ENCODE measurements around the gene PTPRM.

Gene PTPRM

DNA sequence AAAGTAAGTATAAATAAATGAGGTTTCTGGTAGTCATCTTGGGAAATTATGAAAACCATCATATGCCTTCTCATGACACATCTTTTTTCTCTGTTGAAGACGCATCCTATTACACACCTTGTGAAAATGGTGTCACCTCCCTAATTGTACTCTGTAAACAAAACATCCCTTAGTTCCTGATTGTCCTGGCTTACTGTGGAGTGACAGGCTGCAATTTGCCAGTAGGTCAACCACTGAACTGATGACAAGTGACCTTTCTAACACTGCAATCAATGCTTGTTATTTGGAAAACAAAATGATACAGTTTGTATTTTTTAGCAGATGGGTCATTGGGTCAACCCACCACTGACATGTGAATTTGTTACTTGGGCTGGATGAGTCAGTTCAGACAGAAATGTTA, 219.5 kb downstream of the PTPRM start:
- TF ChIP-seq POLR2A (IDR thresholded peaks at IDR 0.05; ENCODE audit: low read depth, low read length): no peak
- no peak for FAIRE-seq
- DNase-seq (ENCODE audit: insufficient read length, low spot score): no peak

DNA sequence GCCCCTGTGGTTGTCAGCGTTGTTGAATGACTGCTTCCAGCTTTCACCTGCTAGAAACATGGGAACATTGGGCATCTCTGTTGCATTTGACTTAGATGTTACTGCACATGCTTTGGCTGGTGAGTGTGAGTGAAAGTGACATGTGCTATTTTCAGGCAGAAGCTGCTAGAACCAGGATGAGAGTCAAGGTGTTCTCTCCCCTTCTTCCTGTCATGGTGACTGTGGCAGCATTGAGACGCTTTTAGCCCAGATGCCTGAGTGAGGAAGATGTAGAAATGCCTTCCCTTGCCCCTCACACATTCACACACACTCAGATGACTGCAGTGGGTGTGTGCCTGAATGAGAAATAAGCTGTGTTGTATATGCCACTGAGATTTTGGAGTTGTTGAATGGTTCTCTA, 220.2 kb downstream of the PTPRM start:
- DNase-seq (ENCODE audit: insufficient read length, low spot score) (no peak), FAIRE-seq (peak; percentile 27)

DNA sequence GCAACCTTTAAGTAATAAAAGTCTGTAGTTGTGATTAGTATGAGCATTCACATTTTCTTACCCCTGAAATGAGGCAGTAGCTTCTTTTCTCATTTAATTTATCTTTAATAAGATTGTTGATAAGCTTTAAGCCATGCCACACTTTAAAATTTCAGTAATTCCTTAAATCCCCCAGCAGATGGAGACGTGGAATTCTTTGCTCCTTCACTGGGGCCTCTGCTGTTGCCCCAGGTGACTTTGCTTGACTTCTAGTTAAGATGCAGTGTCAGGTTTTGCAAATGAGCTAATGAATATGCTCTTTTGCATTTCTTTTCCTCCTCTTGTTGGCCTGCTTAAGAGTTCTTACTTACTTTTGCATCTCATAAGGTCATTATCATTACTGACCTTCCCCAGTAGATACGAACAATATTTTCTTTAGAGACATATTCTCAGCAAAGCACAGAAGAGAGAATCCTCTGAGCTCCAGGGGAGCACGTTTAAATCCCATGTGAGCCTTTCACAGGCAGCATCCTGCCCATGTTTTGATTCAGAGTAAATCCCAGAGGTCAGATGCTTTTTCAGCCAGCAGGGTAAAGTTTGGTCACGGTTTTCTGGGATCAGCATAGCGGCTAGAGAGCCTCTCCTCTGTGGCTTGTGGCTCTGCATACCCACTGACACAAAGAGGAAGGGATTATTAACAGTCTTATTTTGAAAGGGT, 222.9 kb downstream of the PTPRM start:
- TF ChIP-seq POLR2A (IDR thresholded peaks at IDR 0.05; ENCODE audit: low read depth, low read length): no peak
- FAIRE-seq: peak; percentile 85
- DNase-seq (ENCODE audit: insufficient read length, low spot score): peak; percentile 13

More for the DNA sequence above, 220.2 kb downstream of the PTPRM start:
- no peak for TF ChIP-seq POLR2A (IDR thresholded peaks at IDR 0.05; ENCODE audit: low read depth, low read length)

DNA sequence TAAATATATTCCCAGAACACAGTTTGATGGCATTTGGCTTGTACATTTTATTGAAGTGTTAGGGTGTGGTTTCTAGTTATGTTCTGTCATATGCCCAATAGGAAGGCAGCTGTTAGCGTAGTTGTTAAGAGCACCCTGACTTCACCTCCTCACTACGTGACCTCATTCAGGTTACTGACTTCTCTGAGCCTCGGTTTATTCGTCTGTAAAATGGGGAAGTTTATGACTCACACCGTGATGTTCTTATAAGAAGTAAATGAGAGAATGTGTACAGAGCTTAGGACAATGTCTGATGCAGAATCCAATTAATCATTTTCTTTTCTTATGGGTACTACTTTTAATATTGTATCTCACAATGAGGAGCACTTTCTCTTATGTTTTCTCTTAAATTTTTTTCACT, 226.0 kb downstream of the PTPRM start:
- DNase-seq (ENCODE audit: insufficient read length, low spot score) (no peak), FAIRE-seq (no peak)
- TF ChIP-seq POLR2A (IDR thresholded peaks at IDR 0.05; ENCODE audit: low read depth, low read length): no peak

DNA sequence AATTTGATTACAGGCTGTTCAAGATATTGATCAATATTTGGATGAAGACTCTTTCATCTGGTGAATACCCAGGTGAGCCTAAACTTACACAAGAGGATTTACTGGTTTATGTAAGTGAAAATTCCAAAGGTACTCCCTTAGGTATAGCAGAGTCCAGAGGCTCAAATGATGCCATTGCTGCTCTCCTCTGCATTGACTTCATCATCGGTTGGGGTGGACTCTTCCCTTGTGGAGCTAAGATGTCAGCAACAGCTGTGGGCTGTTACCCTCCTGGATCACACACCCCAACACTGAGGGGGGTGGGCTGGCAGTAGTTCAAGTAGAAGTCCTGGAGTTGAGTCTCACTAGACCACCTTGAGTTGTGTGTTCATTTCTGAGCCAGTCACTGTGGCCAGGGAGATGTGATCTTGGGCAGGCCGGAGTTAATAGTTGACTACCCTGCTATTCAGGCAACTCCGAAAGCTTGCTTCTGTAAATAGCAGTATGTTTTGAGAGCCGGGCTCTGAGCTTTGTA, 236.9 kb downstream of the PTPRM start:
- FAIRE-seq (no peak), DNase-seq (ENCODE audit: insufficient read length, low spot score) (no peak)
- TF ChIP-seq POLR2A (IDR thresholded peaks at IDR 0.05; ENCODE audit: low read depth, low read length): no peak

DNA sequence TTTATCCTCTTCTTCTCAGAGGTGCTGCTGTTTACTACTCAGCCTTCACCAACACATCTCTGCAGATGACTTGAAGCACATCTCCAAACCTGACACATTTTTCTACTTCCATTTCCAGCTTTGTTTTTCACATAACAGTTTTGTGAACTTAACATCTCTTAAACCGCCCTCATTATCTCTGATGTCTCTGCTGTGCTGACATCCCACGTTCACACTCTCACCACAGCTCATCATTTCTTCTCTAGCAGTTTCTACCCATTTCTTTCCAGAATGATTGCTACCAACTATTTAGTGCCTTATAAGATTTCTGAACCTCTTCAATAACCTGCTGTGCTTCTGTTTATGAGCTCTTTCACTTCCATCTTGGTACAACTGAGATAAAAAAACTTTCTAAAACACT, 238.0 kb downstream of the PTPRM start:
- no peak for TF ChIP-seq POLR2A (IDR thresholded peaks at IDR 0.05; ENCODE audit: low read depth, low read length)
- FAIRE-seq (no peak), DNase-seq (ENCODE audit: insufficient read length, low spot score) (no peak)

DNA sequence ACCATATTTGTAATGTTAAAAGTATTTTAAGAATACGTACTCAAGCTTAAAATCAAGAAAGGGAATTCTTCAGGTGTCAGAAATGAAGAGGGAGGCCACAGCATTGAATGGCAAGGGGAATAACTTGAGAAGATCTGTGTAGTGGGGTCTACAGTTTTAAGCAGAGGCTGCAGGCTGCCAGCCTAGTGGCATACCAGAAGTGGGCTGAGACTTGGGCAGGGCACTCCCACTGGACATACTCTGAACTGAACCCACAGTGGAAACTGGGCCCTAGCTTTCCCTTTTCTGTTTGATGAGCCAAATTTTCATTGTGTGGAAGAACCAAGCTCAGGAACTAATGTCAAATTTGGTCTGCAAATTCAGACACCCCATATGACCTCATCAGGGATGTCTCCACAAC, 238.8 kb downstream of the PTPRM start:
- TF ChIP-seq POLR2A (IDR thresholded peaks at IDR 0.05; ENCODE audit: low read depth, low read length): no peak
- DNase-seq (ENCODE audit: insufficient read length, low spot score) (no peak), FAIRE-seq (no peak)

DNA sequence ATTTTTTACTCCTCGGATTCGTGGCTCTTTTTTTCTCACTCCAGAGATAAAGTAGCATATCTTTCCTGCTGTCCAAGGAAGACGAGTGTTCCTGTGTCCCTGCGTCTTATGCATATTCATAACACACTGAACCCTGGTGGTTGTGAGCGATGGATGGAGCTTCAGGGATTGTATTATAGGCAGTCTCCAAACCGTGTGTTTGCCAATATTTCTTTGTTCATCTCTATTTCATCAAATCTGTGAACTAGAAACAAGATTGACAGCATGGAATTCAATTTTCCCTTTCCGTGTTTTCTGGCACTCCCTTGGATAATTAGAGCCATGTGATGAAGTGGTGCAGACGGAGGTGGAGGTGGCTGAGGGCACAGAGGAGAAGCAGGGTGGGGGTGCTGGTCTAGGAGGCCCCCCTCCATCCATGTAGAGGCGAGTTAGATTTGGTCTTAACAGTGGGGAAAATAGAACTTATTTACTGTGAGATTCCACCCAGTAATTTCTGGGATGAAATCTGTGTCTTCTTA, 240.9 kb downstream of the PTPRM start:
- DNase-seq (ENCODE audit: insufficient read length, low spot score): no peak
- no peak for TF ChIP-seq POLR2A (IDR thresholded peaks at IDR 0.05; ENCODE audit: low read depth, low read length)
- no peak for FAIRE-seq

DNA sequence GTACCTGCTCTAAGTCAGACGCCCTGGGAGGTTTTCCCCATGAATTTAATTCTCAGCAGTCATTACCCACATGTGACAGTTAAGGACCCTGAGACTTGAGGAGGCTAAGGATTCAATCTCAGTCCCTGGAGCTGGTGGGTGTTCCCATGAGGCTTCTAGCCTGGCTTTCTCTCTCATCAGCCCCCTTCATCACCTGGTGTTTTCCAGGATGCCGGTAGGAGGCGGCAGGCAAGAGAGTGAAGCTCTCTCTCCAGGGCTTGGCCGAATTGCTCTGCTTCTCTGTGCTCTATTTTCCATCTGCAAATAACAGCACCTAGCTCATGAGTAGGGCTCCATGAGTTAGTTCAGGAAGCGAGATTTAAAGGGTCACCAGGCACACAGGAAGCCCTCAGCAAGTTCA, 241.9 kb downstream of the PTPRM start:
- TF ChIP-seq POLR2A (IDR thresholded peaks at IDR 0.05; ENCODE audit: low read depth, low read length): no peak
- FAIRE-seq (no peak), DNase-seq (ENCODE audit: insufficient read length, low spot score) (no peak)

DNA sequence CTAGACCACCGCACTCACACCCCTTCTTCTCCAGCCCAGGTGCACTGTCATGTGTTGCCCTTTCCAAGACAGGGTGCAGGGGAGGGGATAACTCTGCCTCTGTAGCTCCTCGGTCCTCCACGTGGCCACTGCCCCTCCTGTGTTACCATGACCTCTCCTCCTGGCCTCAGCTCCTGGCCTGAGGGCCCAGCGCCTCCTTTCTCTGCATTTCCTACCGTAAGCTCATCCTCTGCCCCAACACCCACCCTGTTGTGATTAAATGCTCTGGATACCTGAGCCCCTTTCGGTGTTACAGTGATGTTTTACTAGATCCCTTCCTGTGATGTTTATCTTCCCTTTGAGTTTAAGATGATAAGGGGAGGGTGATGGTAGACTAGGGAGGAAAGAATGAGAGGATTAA, 242.3 kb downstream of the PTPRM start:
- no peak for DNase-seq (ENCODE audit: insufficient read length, low spot score)

DNA sequence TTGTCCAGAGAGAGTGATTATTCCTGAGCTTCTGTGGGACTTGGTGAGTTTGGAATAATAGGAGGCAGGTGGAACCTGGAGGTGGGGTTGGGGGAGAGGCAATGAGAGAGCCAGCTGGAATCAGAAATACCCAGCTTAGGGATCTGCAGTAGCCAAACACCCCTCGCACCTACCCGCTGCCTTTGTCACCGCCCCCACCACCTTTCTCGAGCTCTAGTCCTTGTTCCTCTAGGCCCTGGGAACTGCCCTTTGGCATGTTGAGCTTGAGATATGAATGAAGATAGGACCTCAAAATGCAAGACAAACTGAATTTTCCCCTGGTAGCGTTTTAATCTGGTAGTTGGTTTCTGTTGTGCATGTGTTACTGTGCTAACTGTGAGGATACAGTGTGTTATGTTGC, 242.9 kb downstream of the PTPRM start:
- TF ChIP-seq POLR2A (IDR thresholded peaks at IDR 0.05; ENCODE audit: low read depth, low read length): no peak
- FAIRE-seq (no peak), DNase-seq (ENCODE audit: insufficient read length, low spot score) (no peak)

More for the DNA sequence above, 242.3 kb downstream of the PTPRM start:
- FAIRE-seq: no peak
- no peak for TF ChIP-seq POLR2A (IDR thresholded peaks at IDR 0.05; ENCODE audit: low read depth, low read length)

DNA sequence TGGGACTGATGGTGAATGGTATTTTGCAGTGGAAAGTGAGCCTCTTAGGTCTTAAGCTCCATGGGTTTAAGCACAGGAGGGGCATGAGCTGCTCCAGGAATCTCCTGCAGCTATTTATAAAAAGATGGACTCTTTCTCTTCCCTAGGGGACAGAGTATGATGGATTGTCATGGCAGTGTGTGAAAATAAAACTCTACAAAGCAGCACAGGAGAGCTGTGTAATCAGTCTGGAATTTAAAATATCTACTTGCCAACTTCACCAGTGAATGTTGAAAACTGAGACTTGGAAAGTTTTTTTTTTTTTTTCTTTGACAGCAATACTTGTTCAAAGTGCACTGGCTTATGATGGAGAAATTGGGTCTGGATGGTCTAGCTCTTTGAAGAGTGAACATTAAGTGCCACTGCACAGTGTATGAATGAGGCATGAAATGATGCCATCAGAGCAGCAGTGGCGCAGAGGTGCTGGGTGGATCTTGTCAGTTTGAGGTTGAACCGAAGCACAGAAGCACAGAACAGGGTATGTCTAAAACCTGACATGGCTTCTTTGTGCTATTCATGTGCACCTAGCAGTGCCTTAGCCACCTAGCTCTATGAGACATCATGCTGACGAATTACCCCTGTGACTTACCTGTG, 245.4 kb downstream of the PTPRM start:
- TF ChIP-seq POLR2A (IDR thresholded peaks at IDR 0.05; ENCODE audit: low read depth, low read length): no peak
- DNase-seq (ENCODE audit: insufficient read length, low spot score) (peak; percentile 50), FAIRE-seq (peak; percentile 95)

DNA sequence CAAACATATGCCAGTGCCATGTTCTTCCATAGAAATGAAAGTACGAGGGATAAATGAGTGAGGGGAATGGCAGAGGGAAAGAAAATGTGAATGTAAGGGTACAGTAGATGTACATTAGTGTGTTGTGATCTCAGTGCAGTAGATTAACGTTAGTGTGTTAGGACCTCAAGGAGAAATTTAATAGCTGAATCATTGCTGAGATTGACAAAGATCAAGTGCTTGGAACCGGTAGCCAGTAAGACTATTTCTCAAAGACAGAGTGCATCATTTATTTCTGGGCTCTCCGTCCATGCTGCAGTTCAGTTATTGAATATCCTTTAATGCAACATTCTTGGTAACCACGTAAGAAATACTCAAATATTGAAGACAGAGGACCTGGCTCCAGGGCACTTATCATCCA, 246.0 kb downstream of the PTPRM start:
- no peak for DNase-seq (ENCODE audit: insufficient read length, low spot score)
- TF ChIP-seq POLR2A (IDR thresholded peaks at IDR 0.05; ENCODE audit: low read depth, low read length): no peak
- FAIRE-seq: no peak

DNA sequence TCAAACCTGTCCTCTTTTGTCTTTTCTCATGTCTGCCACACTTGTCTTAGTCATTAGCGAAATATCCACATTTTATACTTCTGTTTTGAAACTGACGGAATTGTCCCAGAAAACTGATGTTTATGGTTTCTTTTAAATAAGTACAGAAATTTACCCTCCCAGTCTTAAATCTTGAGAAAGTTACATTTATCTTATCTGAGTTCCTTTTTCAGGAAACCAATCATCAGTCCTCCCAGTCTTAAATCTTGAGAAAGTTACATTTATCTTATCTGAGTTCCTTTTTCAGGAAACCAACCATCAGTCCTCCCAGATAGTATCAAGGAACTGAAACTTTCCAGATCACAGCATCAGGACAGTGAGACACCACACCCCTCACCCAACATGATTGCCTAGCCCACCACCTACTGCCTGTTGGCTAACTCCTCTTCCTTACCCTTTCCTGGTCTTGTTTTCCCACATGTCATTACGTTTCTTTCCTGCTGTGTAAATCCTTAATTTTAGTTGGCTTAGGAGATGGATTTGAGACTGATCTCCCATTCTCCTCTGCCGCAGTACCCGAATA, 247.7 kb downstream of the PTPRM start:
- no peak for DNase-seq (ENCODE audit: insufficient read length, low spot score)
- no peak for TF ChIP-seq POLR2A (IDR thresholded peaks at IDR 0.05; ENCODE audit: low read depth, low read length)
- no peak for FAIRE-seq
